OCI-LY3 (cell line): ENCODE data around the gene PRKCD.

Source experiments
- H2AFZ ChIP-seq: fragments of 200-600, 300-600 bp; shearing (Covaris generic); 2 replicates; pipeline ENCODE4 v1.6.0; 2014; ENCODE audit warnings: antibody characterized with exemption, low read depth, low read length
- H3K27ac ChIP-seq: fragments of 200-600, 300-600 bp; sonication (generic); 2 replicates; pipeline ENCODE4 v1.5.1; 2014; ENCODE audit warnings: mild to moderate bottlenecking, low read length, moderate library complexity, mixed read lengths
- H3K27me3 ChIP-seq: fragments of 200-600, 300-600 bp; sonication (generic); 2 replicates; pipeline ENCODE4 v1.6.1; 2014; ENCODE audit warnings: low read depth, low read length, mixed read lengths
- H3K36me3 ChIP-seq: fragments of 200-600, 300-600 bp; sonication (generic); replicated peaks from 2 replicates; pipeline ENCODE3; 2014; ENCODE audit warnings: low read depth, low read length, mixed read lengths
- H3K4me1 ChIP-seq: fragments of 300-600, 200-600 bp; sonication (generic); 2 replicates; pipeline ENCODE4 v1.6.1; 2014; ENCODE audit warnings: low read length, mixed read lengths
- H3K4me2 ChIP-seq: fragments of 200-600, 300-600 bp; sonication (generic); 2 replicates; pipeline ENCODE4 v1.6.1; 2014; ENCODE audit warnings: low read length, mixed read lengths
- H3K4me3 ChIP-seq: fragments of 300-600, 200-600 bp; sonication (generic); 2 replicates; pipeline ENCODE4 v1.5.1; 2014; ENCODE audit warnings: antibody characterized with exemption, mild to moderate bottlenecking, low read length, moderate library complexity
- H3K79me2 ChIP-seq: fragments of 300-600, 200-600 bp; shearing (Covaris generic); 2 replicates; pipeline ENCODE4 v1.6.1; 2014; ENCODE audit warnings: mild to moderate bottlenecking, low read length, mixed read lengths
- H3K9ac ChIP-seq: fragments of 300-600, 200-600 bp; shearing (Covaris generic); 2 replicates; pipeline ENCODE4 v1.6.0; 2014; ENCODE audit warnings: mild to moderate bottlenecking, low read length, moderate library complexity
- H3K9me3 ChIP-seq: fragments of 200-600, 300-600 bp; shearing (Covaris generic); 2 replicates; pipeline ENCODE4 v1.6.1; 2014; ENCODE audit warnings: low read length, mixed read lengths; ENCODE audit not compliant: insufficient read depth
- H4K20me1 ChIP-seq: fragments of 200-600, 300-600 bp; sonication (generic); 2 replicates; pipeline ENCODE4 v1.6.1; 2016; ENCODE audit warnings: low read length, mixed read lengths; ENCODE audit not compliant: insufficient read depth
- CTCF ChIP-seq: fragments of 200-600, 300-600 bp; sonication (generic); IDR thresholded peaks from 2 replicates; pipeline ENCODE4 v1.5.1; 2014; ENCODE audit warnings: antibody characterized with exemption, low read length, low read depth
- EZH2phosphoT487 ChIP-seq: fragments of 200-600 bp; shearing (Covaris generic); IDR thresholded peaks from 2 replicates; pipeline ENCODE4 v1.6.1; 2018; ENCODE audit warnings: antibody characterized with exemption, mixed run types, low read depth

PRKCD gene

GRCh38 chr3:53238051-53238850 lies 77.2 kb downstream of the PRKCD start:
- TF ChIP-seq EZH2phosphoT487 (no peak), CTCF (no peak)
- no peak overlapping the region for H2AFZ ChIP-seq
- H3K79me2 ChIP-seq, result peaks cover 38% of the 10 kb centered on the region
- H3K27me3 ChIP-seq, result no peaks in the 10 kb centered on the region
- H3K9ac ChIP-seq, result no peak overlapping the region
- no peak overlapping the region for H3K27ac ChIP-seq
- no peaks in the 10 kb centered on the region for H3K9me3 ChIP-seq
- no peak overlapping the region for H3K4me3 ChIP-seq
- no peaks in the 10 kb centered on the region for H3K4me1 ChIP-seq
- no peak overlapping the region for H3K4me2 ChIP-seq
- H3K36me3 ChIP-seq, result peaks cover 66% of the 10 kb centered on the region
- peaks cover 33% of the 10 kb centered on the region for H4K20me1 ChIP-seq

- no peaks in the 10 kb centered on the region for H3K27me3 ChIP-seq
- H3K9me3 ChIP-seq, result no peaks in the 10 kb centered on the region
- H3K79me2 ChIP-seq, result peaks cover 44% of the 10 kb centered on the region
- no peak overlapping the region for H2AFZ ChIP-seq
- H4K20me1 ChIP-seq, result peaks cover 40% of the 10 kb centered on the region
- no peaks in the 10 kb centered on the region for H3K4me1 ChIP-seq
- H3K9ac ChIP-seq, result no peak overlapping the region
- peaks cover 60% of the 10 kb centered on the region for H3K36me3 ChIP-seq
- no peak overlapping the region for H3K4me2 ChIP-seq
- TF ChIP-seq EZH2phosphoT487, result no peak
- TF ChIP-seq CTCF, result no peak
- no peak overlapping the region for H3K4me3 ChIP-seq
- no peak overlapping the region for H3K27ac ChIP-seq
These were observed 77.9 kb downstream of the PRKCD start for GRCh38 chr3:53238886-53239285.

GRCh38 chr3:53239800-53240199 lies 78.8 kb downstream of the PRKCD start:
- H4K20me1 ChIP-seq, result peaks cover 49% of the 10 kb centered on the region
- H3K9me3 ChIP-seq, result no peaks in the 10 kb centered on the region
- no peaks in the 10 kb centered on the region for H3K27me3 ChIP-seq
- H3K4me3 ChIP-seq, result no peak overlapping the region
- no peak overlapping the region for H3K27ac ChIP-seq
- H3K36me3 ChIP-seq, result peaks cover 58% of the 10 kb centered on the region
- no peak for TF ChIP-seq CTCF
- no peak for TF ChIP-seq EZH2phosphoT487
- H2AFZ ChIP-seq, result no peak overlapping the region
- H3K9ac ChIP-seq, result no peak overlapping the region
- no peaks in the 10 kb centered on the region for H3K4me1 ChIP-seq
- no peak overlapping the region for H3K4me2 ChIP-seq
- peaks cover 54% of the 10 kb centered on the region for H3K79me2 ChIP-seq

- H3K27ac ChIP-seq, result no peak overlapping the region
- no peaks in the 10 kb centered on the region for H3K4me1 ChIP-seq
These were observed 80.3 kb downstream of the PRKCD start for GRCh38 chr3:53240989-53241972.

More at GRCh38 chr3:53240989-53241972, 80.3 kb downstream of the PRKCD start:
- Histone ChIP-seq H3K9me3 (no peaks in the 10 kb centered on the region), H3K36me3 (peaks cover 49% of the 10 kb centered on the region), H3K9ac (no peak overlapping the region), H4K20me1 (peaks cover 59% of the 10 kb centered on the region), H3K4me2 (no peak overlapping the region), H3K27me3 (no peaks in the 10 kb centered on the region), H2AFZ (no peak overlapping the region), H3K4me3 (no peak overlapping the region), H3K79me2 (peaks cover 67% of the 10 kb centered on the region)
- TF ChIP-seq EZH2phosphoT487 (no peak), CTCF (no peak)
